HCT116 (cell line): ENCODE data around the gene APOA1. TPM values are rescaled to one million over a fixed set of nuclear protein-coding genes. Genes with fewer than 3 reads are reported as not detected.
"Not testable (repeated sequence)": the region's sequence is repeated elsewhere in the genome, so short reads cannot be mapped to it uniquely, and the experiment has no call there.

Experiments
- ATAC-seq: fragments of 200-7000 bp; cut with Tn5 transposase; 2 replicates; pipeline ENCODE4 v1.9.1; 2020; ENCODE audit warnings: mild to moderate bottlenecking, moderate library complexity
- BruUV-seq: library from RNA; stranded (reverse); fragments of 400-500 nt; replicated peaks from 2 replicates; lab custom pipeline; 2021; lab: Mats Ljungman, UMichigan
- CTCF ChIA-PET: fragments of 300-600 bp; sonication (Branson Sonifier 250); formaldehyde crosslinking; loops from one replicate; lab custom pipeline; 2021; ENCODE audit warnings: antibody characterized with exemption; lab: Charles Lee
- POLR2A ChIA-PET: fragments of 300-600, 350-600 bp; sonication (Branson Sonifier 250); formaldehyde crosslinking; loops from one replicate; lab custom pipeline; 2021; ENCODE audit warnings: antibody characterized with exemption; lab: Charles Lee
- RAD21 ChIA-PET, 2 experiments: fragments of 300-600 bp; sonication (Branson Sonifier 250); formaldehyde crosslinking; loops; one replicate each; lab custom pipeline; 2023; ENCODE audit warnings: low total read pairs in 2 of 2; ENCODE audit not compliant: uncharacterized antibody in 2 of 2, unreplicated experiment in 2 of 2, low non-redundant PET in 1 of 2; lab: Charles Lee
- DNase-seq: peaks from one replicate; pipeline ENCODE4 v3.0.0-alpha.2; 2010; ENCODE audit warnings: low read depth, low spot score
- H2AFZ ChIP-seq: fragments of 200-600 bp; shearing (Covaris generic), sonication (generic); 2 replicates; pipeline ENCODE4 v1.6.1; 2017; ENCODE audit warnings: low read depth, mixed run types, mixed read lengths, antibody characterized with exemption, low read length; ENCODE audit not compliant: poor library complexity, severe bottlenecking
- H3K27ac ChIP-seq: 2 replicates; pipeline ENCODE4 v1.5.1; 2012; ENCODE audit warnings: low read depth, low read length
- H3K27me3 ChIP-seq: fragments of 200-600 bp; sonication (generic); 2 replicates; pipeline ENCODE4 v1.6.1; 2016; ENCODE audit warnings: mixed run types, low read length, mixed read lengths; ENCODE audit not compliant: insufficient read depth
- H3K36me3 ChIP-seq, 2 experiments: fragments of 200-500 bp in 1 of 2; fragments of 200-600 bp in 1 of 2; sonication (Bioruptor generic) in 1 of 2; sonication (generic) in 1 of 2; 2 replicates each; pipeline versions ENCODE4 v1.5.1 to v1.6.1; 2014 to 2016; ENCODE audit warnings: low read length in 2 of 2, inconsistent platforms in 1 of 2, mixed read lengths in 1 of 2, mixed run types in 1 of 2; ENCODE audit not compliant: insufficient read depth in 2 of 2, control insufficient read depth in 1 of 2
- H3K4me1 ChIP-seq, 2 experiments: fragments of 200-600 bp in 1 of 2; sonication (generic) in 1 of 2; 2 replicates each; pipeline versions ENCODE4 v1.5.1 to v1.6.1; 2012 to 2017; ENCODE audit warnings: low read length in 2 of 2, inconsistent platforms in 1 of 2, mild to moderate bottlenecking in 1 of 2, mixed read lengths in 1 of 2, mixed run types in 1 of 2, moderate library complexity in 1 of 2; ENCODE audit not compliant: insufficient read depth in 2 of 2, control insufficient read depth in 1 of 2
- H3K4me2 ChIP-seq: fragments of 200-600 bp; sonication (generic); 2 replicates; pipeline ENCODE4 v1.6.1; 2017; ENCODE audit warnings: mixed run types, low read length, mixed read lengths
- H3K4me3 ChIP-seq, 2 experiments: fragments of 200-600 bp in 1 of 2; sonication (generic) in 1 of 2; replicated peaks in 1 of 2; 2 replicates each; pipeline ENCODE4 v1.5.1; 2011 to 2016; ENCODE audit warnings: low read length in 2 of 2, control low read depth in 1 of 2, low read depth in 1 of 2, mild to moderate bottlenecking in 1 of 2, mixed read lengths in 1 of 2, mixed run types in 1 of 2
- H3K79me2 ChIP-seq: fragments of 200-600 bp; sonication (generic); 2 replicates; pipeline ENCODE4 v1.6.1; 2017; ENCODE audit warnings: mild to moderate bottlenecking, mixed run types, low read length, moderate library complexity, mixed read lengths; ENCODE audit not compliant: insufficient read depth
- H3K9ac ChIP-seq: fragments of 200-600 bp; sonication (generic); 2 replicates; pipeline ENCODE4 v1.6.1; 2016; ENCODE audit warnings: low read length, mixed read lengths
- H3K9me2 ChIP-seq: fragments of 200-600 bp; sonication (generic), shearing (Covaris generic); 2 replicates; pipeline ENCODE4 v1.6.1; 2017; ENCODE audit warnings: mixed run types, mild to moderate bottlenecking, moderate library complexity; ENCODE audit not compliant: insufficient read depth
- H3K9me3 ChIP-seq, 2 experiments: fragments of 200-500 bp in 1 of 2; fragments of 200-600 bp in 1 of 2; sonication (Bioruptor generic) in 1 of 2; sonication (generic) in 1 of 2; 2 replicates each; pipeline ENCODE4 v1.6.1; 2014 to 2017; ENCODE audit warnings: low read length in 2 of 2, mixed read lengths in 2 of 2, inconsistent platforms in 1 of 2, low read depth in 1 of 2, mild to moderate bottlenecking in 1 of 2, mixed run types in 1 of 2, moderate library complexity in 1 of 2; ENCODE audit not compliant: control insufficient read depth in 1 of 2, insufficient read depth in 1 of 2
- H4K20me1 ChIP-seq: fragments of 200-600 bp; sonication (generic), shearing (Covaris generic); 2 replicates; pipeline ENCODE4 v1.6.1; 2017; ENCODE audit warnings: mixed run types, mild to moderate bottlenecking, moderate library complexity; ENCODE audit not compliant: insufficient read depth
- CBX3 ChIP-seq: IDR thresholded peaks from 2 replicates; pipeline ENCODE4 v1.6.1; 2012; ENCODE audit warnings: low read depth
- EZH2phosphoT487 ChIP-seq: fragments of 200-600 bp; IDR thresholded peaks from 2 replicates; pipeline ENCODE4 v1.6.1; 2018; ENCODE audit warnings: antibody characterized with exemption, borderline replicate concordance
- POLR2AphosphoS5 ChIP-seq: IDR thresholded peaks from 2 replicates; pipeline ENCODE4 v1.6.1; 2011; ENCODE audit warnings: mild to moderate bottlenecking, low read depth, low read length, moderate library complexity
- intact Hi-C: fragments of 100-400 bp; cut with micrococcal nuclease; formaldehyde crosslinking; loops from 2 replicates; pipeline ENCODE4 v1.10.0; 2022
- total RNA-seq: library from RNA; stranded (reverse); gene quantifications from one replicate; pipeline ENCODE4 v1.2.1, GENCODE V29; 2021; ENCODE audit not compliant: unreplicated experiment

APOA1 gene
- total RNA-seq, 1 experiment from 2014 or later, result 2.0 TPM

GRCh38 chr11:116804001-116804400 is 33.4 kb downstream of the APOA1 start:
- Histone ChIP-seq H3K9ac (no peak overlapping the region), H3K27me3 (no peaks in the 10 kb centered on the region), H3K79me2 (no peaks in the 10 kb centered on the region), H3K4me3 (no peak overlapping the region), H3K36me3 (no peaks in the 10 kb centered on the region), H3K4me2 (no peak overlapping the region), H3K9me2 (no peaks in the 10 kb centered on the region), H3K9me3 (no peaks in the 10 kb centered on the region), H3K27ac (no peak overlapping the region), H3K4me1 (no peaks in the 10 kb centered on the region), H4K20me1 (no peaks in the 10 kb centered on the region), H2AFZ (no peak overlapping the region)
- POLR2A ChIA-PET, result no interaction called here
- no peak for TF ChIP-seq POLR2AphosphoS5
- TF ChIP-seq CBX3, result no peak
- no peak for TF ChIP-seq EZH2phosphoT487
- intact Hi-C loops, result no loop called here
- RAD21 ChIA-PET, result no interaction called here
- ATAC-seq, result no peak
- no TSS peak for BruUV-seq
- CTCF ChIA-PET, result no interaction called here
- no peak for DNase-seq

GRCh38 chr11:116801662-116802061 is 35.8 kb downstream of the APOA1 start:
- RAD21 ChIA-PET, result not testable (repeated sequence)
- CTCF ChIA-PET, result interaction anchor here (1.1 kb wide), 1 partner anchor 10 kb away, joined by 5 read pairs; the partner anchor contains the start of gene APOA5

More at GRCh38 chr11:116801662-116802061, 35.8 kb downstream of the APOA1 start:
- POLR2A ChIA-PET, H3K79me2 ChIP-seq, H3K4me1 ChIP-seq, H3K9me3 ChIP-seq, H3K4me2 ChIP-seq, intact Hi-C loops, BruUV-seq, H4K20me1 ChIP-seq, H3K27ac ChIP-seq, H3K4me3 ChIP-seq, H3K9ac ChIP-seq, ATAC-seq, H2AFZ ChIP-seq, H3K27me3 ChIP-seq, H3K36me3 ChIP-seq, DNase-seq, H3K9me2 ChIP-seq: not testable (repeated sequence)
